GM21619 (cell line): ENCODE measurements around the gene NFIX.

Source experiments
- ATAC-seq: cut with Tn5 transposase; IDR thresholded peaks from one replicate; pipeline ENCODE4 v1.9.1; 2021; ENCODE audit not compliant: unreplicated experiment

Gene NFIX

DNA sequence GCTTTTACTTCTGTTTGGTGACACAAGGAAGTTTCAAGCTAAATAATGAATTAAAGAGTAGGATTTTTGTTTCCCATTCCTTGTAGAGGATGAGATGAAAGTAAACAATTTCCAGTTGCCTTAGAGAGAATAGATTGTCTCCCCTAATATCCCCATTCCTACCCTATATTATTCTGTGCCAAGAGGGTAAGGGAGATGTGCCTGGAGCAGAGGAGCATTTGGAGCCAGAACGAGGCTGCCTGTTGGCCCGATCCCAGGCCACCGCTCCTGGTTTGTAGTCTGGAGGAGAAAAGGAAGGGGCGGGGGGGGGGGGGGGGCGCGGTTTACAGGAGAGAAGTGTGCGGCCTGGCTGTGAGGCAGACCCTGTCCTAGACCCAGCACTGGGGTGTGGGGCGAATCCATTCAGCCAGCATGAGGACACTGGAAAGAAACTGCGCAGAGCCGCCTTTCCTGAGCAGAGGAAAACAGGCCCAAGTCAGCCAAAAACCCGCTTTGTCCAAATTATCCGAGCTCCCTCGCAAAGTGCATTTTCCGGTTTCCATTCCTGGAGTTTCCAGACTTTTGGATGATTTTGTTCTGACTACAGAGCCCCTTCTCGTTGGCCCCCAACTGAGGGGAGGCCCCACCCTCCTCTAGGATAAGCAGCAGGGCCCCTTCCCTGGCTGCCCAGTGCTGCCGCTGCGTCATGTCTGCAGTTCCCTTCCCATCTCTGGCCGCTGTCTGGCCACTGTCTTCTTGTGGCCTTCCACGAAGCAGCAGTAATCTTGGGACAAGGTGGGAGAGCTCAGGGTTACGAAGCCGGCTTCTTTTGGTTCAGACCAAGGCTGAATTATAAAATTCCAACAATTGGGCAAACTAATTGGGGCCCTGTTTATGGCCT is 23.0 kb downstream of the NFIX start:
- no peak for ATAC-seq

DNA sequence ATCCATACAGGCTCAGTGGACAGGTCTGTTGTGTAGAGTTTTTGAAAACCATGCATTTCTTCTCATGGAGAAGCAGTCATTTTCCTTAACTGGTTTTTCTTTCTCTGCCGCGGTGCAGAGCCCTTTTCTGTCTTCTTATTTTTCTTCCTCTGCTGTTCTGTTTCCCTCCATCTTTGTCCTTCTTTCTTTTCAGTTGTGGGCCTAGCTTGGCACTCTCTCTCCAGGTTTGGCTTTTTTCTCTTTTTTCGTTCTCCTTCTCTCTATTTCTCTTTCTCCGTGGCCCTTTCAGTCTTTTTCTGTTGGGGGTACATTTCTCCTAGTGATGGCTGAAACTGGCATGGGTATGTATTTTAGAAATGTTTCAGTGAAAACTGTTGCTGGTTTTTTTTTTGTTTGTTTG is 24.1 kb downstream of the NFIX start:
- no peak for ATAC-seq

DNA sequence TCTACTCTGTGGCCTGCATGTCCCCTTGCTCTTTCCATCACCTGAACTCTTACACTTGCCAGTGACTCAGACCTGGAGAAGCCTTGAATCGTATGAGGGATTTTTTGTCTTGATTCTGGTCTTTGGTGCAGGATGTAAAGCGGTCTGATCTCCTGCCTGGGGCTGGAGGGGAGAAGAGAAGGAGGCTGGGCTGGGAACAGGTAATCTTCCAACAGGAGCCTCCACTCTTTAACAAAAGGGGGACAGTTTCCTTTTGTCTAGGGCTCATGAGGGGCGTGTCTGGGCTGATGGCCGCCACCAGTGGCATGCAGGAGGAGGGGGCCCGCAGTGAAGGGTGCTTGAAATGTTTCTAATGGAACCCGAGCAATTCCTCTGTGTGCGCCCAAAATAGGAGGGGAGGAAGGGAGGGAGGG is 24.7 kb downstream of the NFIX start:
- no peak for ATAC-seq

DNA sequence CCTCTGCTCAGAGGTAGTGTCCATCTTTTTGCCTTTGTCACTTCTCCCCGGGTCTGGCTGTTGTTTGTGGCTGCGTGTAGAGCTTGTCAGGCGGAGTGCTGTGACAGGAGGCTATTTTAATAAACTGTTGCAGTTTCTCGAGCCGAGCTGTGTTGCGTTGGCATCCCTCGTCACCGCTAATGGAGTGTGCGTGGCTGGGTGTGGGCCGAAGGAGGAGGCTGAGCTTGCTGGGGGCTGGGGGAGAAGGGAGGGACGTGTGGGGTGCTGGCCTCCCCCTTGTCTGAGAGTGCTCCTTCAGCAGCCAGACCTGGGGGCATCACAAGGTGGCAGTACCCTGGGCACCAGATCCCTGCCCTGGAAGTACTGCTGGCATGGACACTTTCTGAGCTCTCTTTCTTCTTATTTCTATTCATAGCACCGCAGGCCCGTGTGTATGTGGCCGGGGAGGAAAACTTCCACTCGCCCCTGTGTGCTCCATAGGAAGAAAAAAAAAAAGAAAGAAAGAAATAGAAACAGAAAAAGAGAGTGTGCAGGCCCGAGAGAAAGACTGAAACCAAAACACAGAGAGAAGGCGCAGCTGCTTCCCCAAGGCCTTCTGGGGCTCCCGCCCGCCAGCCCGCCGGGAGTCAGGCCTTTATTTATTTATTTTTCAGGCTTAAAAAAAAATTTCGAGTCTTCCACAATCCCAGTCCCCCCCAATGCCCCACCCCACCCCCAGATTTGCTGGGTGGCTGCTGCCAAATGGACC is 27.0 kb downstream of the NFIX start:
- ATAC-seq, result no peak

DNA sequence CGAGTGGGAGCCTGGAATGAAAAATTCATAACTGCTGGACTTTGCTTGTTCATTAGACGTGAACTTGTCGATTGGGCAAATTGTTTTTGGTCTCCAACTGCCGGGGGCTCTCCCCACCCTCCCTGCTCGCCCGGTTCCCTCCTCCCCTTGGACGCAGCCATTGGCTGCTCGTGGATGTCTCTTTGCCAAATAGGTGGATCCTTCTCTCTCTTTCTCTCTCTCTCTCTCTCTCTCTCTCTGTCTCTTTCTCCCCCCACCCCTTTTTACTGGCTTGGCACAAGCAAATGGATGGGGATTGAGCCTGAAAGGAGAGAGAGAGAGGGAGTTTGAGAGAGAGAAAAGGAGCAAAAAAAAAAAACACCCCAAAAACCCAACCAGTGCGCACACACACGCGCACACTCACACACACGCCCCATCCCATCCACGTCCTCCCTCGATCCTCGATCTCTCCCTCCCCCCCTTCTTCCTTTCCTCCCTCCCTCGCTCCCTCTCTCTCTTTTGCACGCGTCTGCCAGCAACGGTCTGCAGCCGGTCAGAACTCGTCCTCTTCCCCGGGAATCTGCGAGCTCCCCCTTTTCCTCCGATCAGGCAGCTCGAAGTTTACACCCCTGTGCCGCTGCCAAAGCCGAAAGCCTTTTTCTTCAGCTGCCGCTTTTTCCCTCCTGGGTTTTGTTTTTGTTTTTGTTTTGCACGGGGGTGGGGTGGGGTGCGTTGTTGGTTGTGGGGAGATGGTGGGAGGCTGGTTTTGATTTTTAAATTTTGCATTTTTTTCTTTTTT is 27.8 kb downstream of the NFIX start:
- no peak for ATAC-seq

GRCh38 chr19:13023656-13024055 is 28.4 kb downstream of the NFIX start:
- no peak for ATAC-seq

- no peak for ATAC-seq
Measured at GRCh38 chr19:13024126-13024950, 29.1 kb downstream of the NFIX start.

DNA sequence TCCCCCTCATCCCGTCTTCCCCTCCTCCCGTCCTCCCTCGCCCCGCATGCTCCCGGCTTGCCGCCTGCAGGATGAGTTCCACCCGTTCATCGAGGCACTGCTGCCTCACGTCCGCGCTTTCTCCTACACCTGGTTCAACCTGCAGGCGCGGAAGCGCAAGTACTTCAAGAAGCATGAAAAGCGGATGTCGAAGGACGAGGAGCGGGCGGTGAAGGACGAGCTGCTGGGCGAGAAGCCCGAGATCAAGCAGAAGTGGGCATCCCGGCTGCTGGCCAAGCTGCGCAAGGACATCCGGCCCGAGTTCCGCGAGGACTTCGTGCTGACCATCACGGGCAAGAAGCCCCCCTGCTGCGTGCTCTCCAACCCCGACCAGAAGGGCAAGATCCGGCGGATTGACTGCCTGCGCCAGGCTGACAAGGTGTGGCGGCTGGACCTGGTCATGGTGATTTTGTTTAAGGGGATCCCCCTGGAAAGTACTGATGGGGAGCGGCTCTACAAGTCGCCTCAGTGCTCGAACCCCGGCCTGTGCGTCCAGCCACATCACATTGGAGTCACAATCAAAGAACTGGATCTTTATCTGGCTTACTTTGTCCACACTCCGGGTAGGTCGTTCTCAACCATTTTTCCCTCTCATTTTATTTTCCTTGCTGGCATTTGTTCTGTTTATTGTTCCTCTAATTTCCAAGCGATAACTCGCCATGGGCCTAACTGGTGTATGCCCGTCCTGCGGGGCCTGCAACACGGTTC is 29.8 kb downstream of the NFIX start:
- ATAC-seq, result no peak

- ATAC-seq, result no peak
Measured at GRCh38 chr19:13025819-13026456, 30.7 kb downstream of the NFIX start.

DNA sequence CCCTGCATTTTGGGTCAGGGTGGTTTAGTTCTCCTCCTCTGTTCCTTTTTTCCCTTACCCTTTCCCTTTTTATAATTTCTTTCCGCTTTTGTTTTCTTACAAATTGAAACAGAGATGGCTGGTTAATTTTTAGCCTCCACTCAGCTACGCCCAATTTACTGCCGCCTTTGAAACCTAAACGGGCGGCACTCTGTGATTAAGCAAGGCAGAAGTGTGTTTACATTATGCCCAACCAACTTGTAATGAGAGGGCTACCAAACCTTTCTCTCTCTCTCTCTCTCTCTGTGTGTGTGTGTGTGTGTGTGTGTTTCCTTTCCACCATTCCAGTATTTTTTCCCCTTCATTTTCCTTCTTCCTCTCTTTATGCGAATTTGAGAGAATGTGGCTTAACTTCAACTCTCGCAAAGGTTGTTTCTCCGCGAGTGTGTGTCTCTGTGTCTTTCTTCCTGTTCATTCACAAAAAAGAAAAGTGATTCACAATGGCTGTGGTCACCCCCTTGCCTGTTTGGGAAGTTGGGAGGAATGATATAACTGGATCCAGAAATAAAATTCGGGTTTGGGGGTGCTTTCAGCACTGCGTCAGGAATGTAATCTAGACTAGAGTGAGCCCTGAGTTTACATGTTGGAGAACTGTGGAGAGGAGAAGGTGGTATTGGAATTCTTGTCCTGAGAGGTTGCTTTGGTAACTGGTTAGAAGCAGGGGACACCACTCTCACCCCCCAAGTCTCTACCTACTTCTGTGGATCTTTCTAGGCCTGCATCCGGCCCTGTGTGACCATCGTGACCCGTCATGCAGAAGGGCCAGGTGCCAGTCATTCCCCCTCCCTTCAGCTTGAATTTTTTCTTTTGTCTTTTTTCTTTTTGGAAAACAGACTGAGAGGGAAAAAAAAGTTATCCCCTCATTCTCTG is 31.4 kb downstream of the NFIX start:
- ATAC-seq, result no peak

DNA sequence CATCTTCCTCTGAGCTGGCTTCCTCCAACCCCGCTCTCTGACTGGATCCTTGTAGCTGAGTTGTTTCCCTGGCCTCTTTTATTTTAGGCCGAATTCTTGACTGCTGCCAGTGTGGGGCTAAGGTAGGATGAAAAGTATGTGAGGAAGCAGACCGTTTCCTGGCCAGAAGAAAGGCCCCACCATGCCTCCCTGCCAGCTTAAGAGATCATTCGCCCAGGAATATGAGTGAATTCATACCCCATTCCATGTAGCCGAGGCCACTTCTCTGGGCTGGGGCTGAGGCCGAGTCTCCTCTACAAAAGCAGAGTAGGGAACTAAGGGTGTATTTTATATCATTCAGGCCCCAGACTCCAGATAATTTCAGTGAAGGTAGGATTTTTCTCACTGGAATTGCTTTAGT is 32.3 kb downstream of the NFIX start:
- ATAC-seq, result no peak

DNA sequence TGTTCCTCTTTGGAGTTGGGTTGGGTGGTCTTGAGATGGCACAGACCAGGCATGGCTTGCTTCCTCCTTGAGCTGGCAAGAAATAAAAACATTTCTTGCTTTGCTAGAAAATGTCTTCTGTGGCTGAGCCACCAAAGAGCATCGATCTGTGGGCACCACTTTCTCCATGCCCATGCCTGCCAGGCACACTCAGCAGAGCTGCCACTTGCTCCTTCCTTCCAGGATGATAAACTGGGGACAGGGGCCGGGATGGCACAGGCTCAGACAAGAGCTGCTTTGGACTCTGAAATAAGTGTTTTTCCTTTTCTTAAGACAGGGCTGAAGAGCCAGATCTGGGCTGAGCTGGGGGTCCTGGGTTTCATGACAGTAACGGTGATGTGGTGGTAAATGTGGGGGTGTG is 32.8 kb downstream of the NFIX start:
- no peak for ATAC-seq

- no peak for ATAC-seq
Measured at GRCh38 chr19:13029301-13029880, 34.1 kb downstream of the NFIX start.

DNA sequence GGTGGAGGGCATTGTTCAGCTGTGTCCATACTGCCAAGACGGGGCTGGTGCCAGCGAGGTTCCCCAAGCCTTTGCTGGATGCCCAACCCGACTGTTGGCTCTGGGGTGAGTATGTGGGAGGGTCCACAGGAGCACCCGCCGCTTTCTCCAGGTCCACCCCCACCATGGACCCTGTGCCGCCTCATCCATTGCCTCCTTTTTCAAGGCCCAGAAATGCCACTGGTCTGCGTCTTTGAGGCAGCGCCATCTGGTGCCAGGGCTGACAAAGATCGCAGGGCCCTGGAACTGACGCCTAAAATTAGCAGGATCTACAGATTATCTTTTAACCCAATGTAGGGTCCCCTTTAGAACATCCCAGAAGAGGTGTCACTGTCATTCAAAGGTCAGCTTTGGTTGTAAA is 34.6 kb downstream of the NFIX start:
- ATAC-seq, result no peak

GRCh38 chr19:13031917-13032623 is 36.8 kb downstream of the NFIX start:
- ATAC-seq, result no peak

- ATAC-seq, result no peak
Measured at GRCh38 chr19:13032837-13033236, 37.6 kb downstream of the NFIX start.

DNA sequence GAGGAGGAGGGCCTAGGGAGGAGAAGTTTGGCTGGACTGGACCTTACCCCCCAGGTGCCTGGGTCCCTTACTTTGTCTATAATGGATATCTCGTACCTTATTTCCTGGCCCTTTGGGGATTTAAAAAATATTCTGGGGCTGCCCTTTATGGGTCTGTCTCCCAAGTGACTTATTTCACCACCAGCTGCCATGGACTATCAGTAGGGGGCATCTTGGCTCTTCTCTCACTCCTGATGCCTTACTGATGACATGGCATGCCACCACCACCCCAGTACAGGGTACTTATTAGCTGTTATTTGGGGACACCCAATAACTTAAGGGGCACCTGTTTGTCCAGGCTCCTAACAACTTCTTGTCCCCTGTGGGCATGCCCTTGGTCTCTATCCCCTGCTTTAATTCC is 38.0 kb downstream of the NFIX start:
- no peak for ATAC-seq
